ENCODE results near the gene MYL3. TPM values are rescaled to one million over a fixed set of nuclear protein-coding genes. Genes with fewer than 3 reads are reported as not detected.

MYL3 gene
- polyA plus RNA-seq, 1 of the 3 experiments (the other 2 are of a cell fraction) = not detected

- no peak for TF ChIP-seq PBX3 (IDR thresholded peaks at IDR 0.05)
- peak; percentile 87 for TF ChIP-seq SMC3 (IDR thresholded peaks at IDR 0.05; ENCODE audit: low read depth, low read length)
Observed at GRCh38 chr3:46866720-46867549, 3.7 kb upstream of the MYL3 start (continued).

GRCh38 chr3:46866032-46866595 lies 2.9 kb upstream of the MYL3 start:
- ChIA-PET POLR2A (no interaction called here), CTCF (interaction anchor here (0.6 to 16.8 kb wide), 29 partner anchors 9 to 391 kb away, joined by 3 to 480 read pairs (median 5); partner anchors contain the start of genes PTH1R and SETD2)
- Histone ChIP-seq H3K4me1 (ENCODE audit: control insufficient read depth in 1 of 2, insufficient read depth in 2 of 2, low read depth in 1 of 2, low read length in 1 of 2) (peaks cover 0 to 40% of the 10 kb centered on the region in 2 experiments; a peak in 1 of 4 replicates), H3F3A (replicated peaks; ENCODE audit: insufficient read depth) (no peaks in the 10 kb centered on the region), H3K27ac (ENCODE audit: low read depth in 2 of 2, low read length in 1 of 2) (no peak overlapping the region), H3K9me3 (no peaks in the 10 kb centered on the region), H3K9ac (no peak overlapping the region), H3K9me2 (no peaks in the 10 kb centered on the region), H2AFZ (ENCODE audit: low read depth) (no peak overlapping the region), H4K20me1 (ENCODE audit: insufficient read depth) (no peaks in the 10 kb centered on the region), H3K4me2 (no peak overlapping the region), H3K79me2 (ENCODE audit: insufficient read depth) (no peaks in the 10 kb centered on the region), H3K36me3 (replicated peaks in 1 of 2; ENCODE audit: control insufficient read depth in 1 of 2, insufficient read depth in 2 of 2, low read length in 1 of 2) (no peaks in the 10 kb centered on the region), H3K4me3 (ENCODE audit: low read depth in 2 of 2, low read length in 1 of 2) (no peak overlapping the region), H3K27me3 (ENCODE audit: insufficient read depth) (no peaks in the 10 kb centered on the region)
- WGBS (ENCODE audit: low lambda C conversion rate) = 75% methylated on average over 3 of the region's 11 CpGs
- no peak for DNase-seq
- TF ChIP-seq GATA2 (CRISPR knock-in tag; IDR thresholded peaks at IDR 0.05) (no peak), MEF2A (IDR thresholded peaks at IDR 0.05; ENCODE audit: borderline replicate concordance, low read depth) (no peak), TEAD4 (IDR thresholded peaks at IDR 0.05; ENCODE audit: borderline replicate concordance, insufficient read depth) (no peak), FOXJ3 (CRISPR knock-in tag; IDR thresholded peaks at IDR 0.05) (no peak), RFX5 (IDR thresholded peaks at IDR 0.05; ENCODE audit: low read length) (no peak), REST (IDR thresholded peaks at IDR 0.05; ENCODE audit: low read depth, low read length) (no peak), FOXM1 (IDR thresholded peaks at IDR 0.05; ENCODE audit: low read depth) (no peak), JUND (IDR thresholded peaks at IDR 0.05) (no peak)

Data from SK-N-SH (cell line).